Measurements from ENCODE around the gene MAN1C1.

Gene MAN1C1

GRCh38 chr1:25683177-25683576, 66.6 kb downstream of the MAN1C1 start:
- no peak for TF ChIP-seq CTCF (conservative IDR thresholded peaks at IDR 0.05; ENCODE audit: low read depth, low read length)
- no peak for DNase-seq (ENCODE audit: low read depth)
- H3K4me3 ChIP-seq (ENCODE audit: low read depth, low read length), result no peak overlapping the region

- no peak for TF ChIP-seq CTCF (conservative IDR thresholded peaks at IDR 0.05; ENCODE audit: low read depth, low read length)
- DNase-seq (ENCODE audit: low read depth), result peak; percentile 75
- H3K4me3 ChIP-seq (ENCODE audit: low read depth, low read length), result no peak overlapping the region
Measured at GRCh38 chr1:25683731-25684130, 67.1 kb downstream of the MAN1C1 start.

GRCh38 chr1:25684216-25684965, 67.8 kb downstream of the MAN1C1 start:
- no peak for TF ChIP-seq CTCF (conservative IDR thresholded peaks at IDR 0.05; ENCODE audit: low read depth, low read length)
- H3K4me3 ChIP-seq (ENCODE audit: low read depth, low read length), result no peak overlapping the region
- DNase-seq (ENCODE audit: low read depth), result peak; percentile 32

- no peak overlapping the region for H3K4me3 ChIP-seq (ENCODE audit: low read depth, low read length)
- DNase-seq (ENCODE audit: low read depth), result no peak
- no peak for TF ChIP-seq CTCF (conservative IDR thresholded peaks at IDR 0.05; ENCODE audit: low read depth, low read length)
Measured at GRCh38 chr1:25685211-25685750, 68.7 kb downstream of the MAN1C1 start.

- TF ChIP-seq CTCF (conservative IDR thresholded peaks at IDR 0.05; ENCODE audit: low read depth, low read length), result no peak
- DNase-seq (ENCODE audit: low read depth), result no peak
- no peak overlapping the region for H3K4me3 ChIP-seq (ENCODE audit: low read depth, low read length)
Measured at GRCh38 chr1:25685938-25686665, 69.5 kb downstream of the MAN1C1 start.

- TF ChIP-seq CTCF (conservative IDR thresholded peaks at IDR 0.05; ENCODE audit: low read depth, low read length), result no peak
- H3K4me3 ChIP-seq (ENCODE audit: low read depth, low read length), result no peak overlapping the region
- no peak for DNase-seq (ENCODE audit: low read depth)
Measured at GRCh38 chr1:25687221-25688017, 70.8 kb downstream of the MAN1C1 start.

Measured in choroid plexus epithelial cell (primary cell).